A673 (cell line): Measurements from ENCODE around the gene ADCY4. TPM values are rescaled to one million over a fixed set of nuclear protein-coding genes. Genes with fewer than 3 reads are reported as not detected.

ENCODE experiments used
- BruUV-seq: library from RNA; stranded (reverse); fragments of 400-500 nt; replicated peaks from 2 replicates; lab custom pipeline; 2021; lab: Mats Ljungman, UMichigan
- CTCF ChIA-PET: fragments of 300-600 bp; sonication (Branson Sonifier 250); formaldehyde crosslinking; loops from one replicate; lab custom pipeline; 2022; ENCODE audit warnings: antibody characterized with exemption; lab: Charles Lee
- POLR2A ChIA-PET: fragments of 300-600 bp; sonication (Branson Sonifier 250); formaldehyde crosslinking; loops from one replicate; lab custom pipeline; 2022; ENCODE audit warnings: antibody characterized with exemption; ENCODE audit not compliant: low non-redundant PET; lab: Charles Lee
- DNase-seq: peaks from one replicate; pipeline ENCODE4 v3.0.0-alpha.2; 2015; ENCODE audit warnings: low spot score
- H3K27ac ChIP-seq: fragments of 200-600 bp; sonication (generic); 2 replicates; pipeline ENCODE4 v1.5.1; 2016; ENCODE audit warnings: mixed run types, low read depth, mild to moderate bottlenecking, mixed read lengths, antibody characterized with exemption, low read length; ENCODE audit not compliant: poor library complexity, severe bottlenecking
- H3K27me3 ChIP-seq: fragments of 200-600 bp; sonication (generic); replicated peaks from 2 replicates; pipeline ENCODE4 v1.6.1; 2017; ENCODE audit warnings: mixed run types, low read depth, mild to moderate bottlenecking, mixed read lengths, antibody characterized with exemption, low read length; ENCODE audit not compliant: insufficient read depth, poor library complexity
- H3K36me3 ChIP-seq: fragments of 200-600 bp; sonication (generic); 2 replicates; pipeline ENCODE4 v1.6.1; 2016; ENCODE audit warnings: mixed run types, mild to moderate bottlenecking, mixed read lengths, antibody characterized with exemption, low read length; ENCODE audit not compliant: insufficient read depth, poor library complexity, severe bottlenecking
- H3K4me1 ChIP-seq: fragments of 200-600 bp; sonication (generic); 2 replicates; pipeline ENCODE4 v1.6.1; 2017; ENCODE audit warnings: mixed run types, mild to moderate bottlenecking, mixed read lengths, antibody characterized with exemption, low read length; ENCODE audit not compliant: insufficient read depth, poor library complexity, severe bottlenecking
- H3K4me3 ChIP-seq: fragments of 200-600 bp; sonication (generic); 2 replicates; pipeline ENCODE4 v1.5.1; 2016; ENCODE audit warnings: low read depth, mixed run types, mild to moderate bottlenecking, mixed read lengths, low read length; ENCODE audit not compliant: poor library complexity, severe bottlenecking
- H3K9me3 ChIP-seq: fragments of 200-600 bp; sonication (generic); 2 replicates; pipeline ENCODE4 v1.6.1; 2016; ENCODE audit warnings: mixed run types, low read depth, mild to moderate bottlenecking, mixed read lengths, antibody characterized with exemption, low read length; ENCODE audit not compliant: poor library complexity, severe bottlenecking
- EZH2 ChIP-seq: fragments of 200-600 bp; sonication (generic); IDR thresholded peaks from 2 replicates; pipeline ENCODE4 v1.6.1; 2017; ENCODE audit warnings: borderline replicate concordance, low read depth, mild to moderate bottlenecking, mixed read lengths, antibody characterized with exemption, low read length; ENCODE audit not compliant: poor library complexity, severe bottlenecking
- intact Hi-C: fragments of 100-400 bp; cut with micrococcal nuclease; formaldehyde crosslinking; loops from one replicate; pipeline ENCODE4 v1.10.0; 2022; ENCODE audit not compliant: unreplicated experiment
- total RNA-seq: library from RNA; stranded (reverse); gene quantifications from 2 replicates; pipeline ENCODE4 v1.2.3, GENCODE V29; 2021
- TF ChIP-seq, protein P1 (sequence below): fragments of 300-800, 200-600 bp; sonication (generic); conservative IDR thresholded peaks from 2 replicates; pipeline ENCODE4 v1.5.1; 2017; ENCODE audit warnings: low read depth, mild to moderate bottlenecking, antibody characterized with exemption, low read length, moderate library complexity, mixed read lengths

Gene ADCY4
- total RNA-seq, 1 experiment from 2014 or later, result 0.84 TPM

DNA sequence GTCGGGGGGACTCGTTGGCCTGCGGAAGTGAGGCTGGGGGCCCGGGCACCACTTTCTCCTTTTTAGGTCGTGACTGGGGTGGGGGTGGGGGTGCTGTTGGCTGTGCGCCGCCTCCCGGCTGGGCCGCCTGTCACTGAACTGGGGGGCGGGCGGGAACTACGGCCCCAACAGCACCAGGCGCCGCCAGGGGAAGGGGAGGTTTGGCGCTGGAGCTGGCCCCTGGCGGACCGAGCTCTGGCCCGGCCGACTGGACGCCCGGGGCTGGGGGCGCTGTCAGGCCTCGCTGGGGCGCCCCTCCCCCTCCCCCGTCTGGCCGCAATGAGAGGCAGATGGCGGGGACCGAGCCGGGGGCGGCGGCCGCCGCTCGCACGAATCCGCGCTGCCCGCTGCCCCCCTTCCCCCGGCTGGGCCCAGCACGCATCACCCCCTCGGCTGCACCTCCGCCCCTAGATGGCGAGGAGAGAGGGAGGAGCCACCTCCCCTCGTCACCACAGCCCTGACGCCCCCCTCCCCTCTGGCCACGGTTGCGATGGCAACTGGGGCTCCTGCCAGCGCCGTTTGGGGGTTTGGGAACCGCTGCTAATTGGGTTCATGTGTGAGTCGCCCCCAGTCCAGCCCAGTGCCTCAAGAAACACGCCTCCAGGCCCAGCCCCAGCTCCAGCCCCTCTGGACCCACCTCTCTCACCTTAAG, 33.8 kb upstream of the ADCY4 start:
- Histone ChIP-seq H3K9me3 (no peaks in the 10 kb centered on the region), H3K36me3 (peaks cover 13% of the 10 kb centered on the region), H3K4me3 (peak overlapping the region; percentile 95), H3K4me1 (peaks cover 12% of the 10 kb centered on the region), H3K27me3 (no peaks in the 10 kb centered on the region), H3K27ac (peak overlapping the region; percentile 88)
- intact Hi-C loops, result loop anchor here (5.0 kb wide), 1 partner anchor 44 kb away; no protein-coding TSS in a partner anchor
- POLR2A ChIA-PET, result no interaction called here
- no TSS peak for BruUV-seq
- DNase-seq, result peak; percentile 69
- CTCF ChIA-PET, result no interaction called here
- TF ChIP-seq EZH2, result no peak
- TF ChIP-seq, protein P1, sequence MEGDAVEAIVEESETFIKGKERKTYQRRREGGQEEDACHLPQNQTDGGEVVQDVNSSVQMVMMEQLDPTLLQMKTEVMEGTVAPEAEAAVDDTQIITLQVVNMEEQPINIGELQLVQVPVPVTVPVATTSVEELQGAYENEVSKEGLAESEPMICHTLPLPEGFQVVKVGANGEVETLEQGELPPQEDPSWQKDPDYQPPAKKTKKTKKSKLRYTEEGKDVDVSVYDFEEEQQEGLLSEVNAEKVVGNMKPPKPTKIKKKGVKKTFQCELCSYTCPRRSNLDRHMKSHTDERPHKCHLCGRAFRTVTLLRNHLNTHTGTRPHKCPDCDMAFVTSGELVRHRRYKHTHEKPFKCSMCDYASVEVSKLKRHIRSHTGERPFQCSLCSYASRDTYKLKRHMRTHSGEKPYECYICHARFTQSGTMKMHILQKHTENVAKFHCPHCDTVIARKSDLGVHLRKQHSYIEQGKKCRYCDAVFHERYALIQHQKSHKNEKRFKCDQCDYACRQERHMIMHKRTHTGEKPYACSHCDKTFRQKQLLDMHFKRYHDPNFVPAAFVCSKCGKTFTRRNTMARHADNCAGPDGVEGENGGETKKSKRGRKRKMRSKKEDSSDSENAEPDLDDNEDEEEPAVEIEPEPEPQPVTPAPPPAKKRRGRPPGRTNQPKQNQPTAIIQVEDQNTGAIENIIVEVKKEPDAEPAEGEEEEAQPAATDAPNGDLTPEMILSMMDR, result no peak

- TF ChIP-seq EZH2, result no peak
- TF ChIP-seq, protein P1, result no peak
- Histone ChIP-seq H3K4me1 (peaks cover 12% of the 10 kb centered on the region), H3K27me3 (no peaks in the 10 kb centered on the region), H3K27ac (peak overlapping the region; percentile 88), H3K36me3 (peaks cover 10% of the 10 kb centered on the region), H3K9me3 (no peaks in the 10 kb centered on the region), H3K4me3 (peak overlapping the region; percentile 95)
- CTCF ChIA-PET, result no interaction called here
- DNase-seq, result no peak
- POLR2A ChIA-PET, result no interaction called here
- no TSS peak for BruUV-seq
- intact Hi-C loops, result loop anchor here (5.0 kb wide), 1 partner anchor 44 kb away; no protein-coding TSS in a partner anchor
Observed at GRCh38 chr14:24368212-24368561, 33.3 kb upstream of the ADCY4 start.

DNA sequence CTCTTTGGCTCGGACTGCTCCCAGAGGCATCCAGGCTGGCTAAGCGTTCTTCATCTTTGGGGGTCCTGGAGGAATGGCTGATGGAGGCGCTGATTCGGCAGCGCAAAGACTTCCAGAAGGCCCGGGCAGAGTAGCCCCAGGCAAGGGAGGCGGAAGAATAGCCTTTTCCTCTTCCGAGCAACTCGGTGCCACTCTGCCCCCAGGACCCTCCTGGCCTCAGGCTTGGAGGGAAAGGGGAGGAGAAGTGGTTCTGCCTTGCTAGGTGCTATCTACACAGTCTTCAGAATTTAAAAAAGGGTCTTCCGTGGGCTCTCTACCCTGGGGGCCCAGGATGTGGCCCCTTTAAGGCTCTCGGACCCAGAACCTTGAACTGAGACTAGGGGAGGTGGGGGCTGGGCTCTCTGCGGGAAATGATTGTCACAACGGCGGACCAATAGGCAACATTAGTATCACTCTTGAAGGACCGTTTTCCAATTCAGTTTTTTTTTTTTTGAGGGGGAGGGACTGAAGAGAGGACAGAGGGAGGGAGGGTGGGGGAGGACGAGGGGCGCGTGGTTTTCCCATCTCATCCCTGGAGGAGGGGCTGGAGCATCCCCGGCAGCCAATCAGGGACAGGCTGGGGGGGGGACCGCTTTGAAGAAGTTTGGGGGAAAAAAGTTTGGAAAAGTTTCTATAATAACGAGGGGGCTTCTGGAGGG, 32.8 kb upstream of the ADCY4 start, which contains the start of gene NFATC4:
TSS of gene NFATC4 (plus strand) at position 671 of the 698 bp plus-strand sequence. CDS start 157 bp downstream, outside the sequence.
- TF ChIP-seq, protein P1, result no peak
- TF ChIP-seq EZH2, result no peak
- peak; percentile 94 for DNase-seq
- Histone ChIP-seq H3K27me3 (no peaks in the 10 kb centered on the region), H3K4me1 (peaks cover 12% of the 10 kb centered on the region), H3K36me3 (peaks cover 5% of the 10 kb centered on the region), H3K27ac (peak within 1 kb of the TSS; percentile 91), H3K4me3 (peak within 1 kb of the TSS; percentile 95), H3K9me3 (no peaks in the 10 kb centered on the region)
- no TSS peak for BruUV-seq
- intact Hi-C loops, result loop anchor here (1.0 to 5.0 kb wide), 3 partner anchors 31 to 45 kb away; no protein-coding TSS in a partner anchor
- POLR2A ChIA-PET, result no interaction called here
- CTCF ChIA-PET, result no interaction called here
